HG03432 (cell line): ENCODE data around the gene CEP85L.

Source experiments
- ATAC-seq: cut with Tn5 transposase; IDR thresholded peaks from one replicate; pipeline ENCODE4 v1.9.1; 2021; ENCODE audit warnings: mild to moderate bottlenecking, moderate library complexity; ENCODE audit not compliant: unreplicated experiment

CEP85L gene

GRCh38 chr6:118546164-118546879 is 105.1 kb downstream of the CEP85L start:
- no peak for ATAC-seq

DNA sequence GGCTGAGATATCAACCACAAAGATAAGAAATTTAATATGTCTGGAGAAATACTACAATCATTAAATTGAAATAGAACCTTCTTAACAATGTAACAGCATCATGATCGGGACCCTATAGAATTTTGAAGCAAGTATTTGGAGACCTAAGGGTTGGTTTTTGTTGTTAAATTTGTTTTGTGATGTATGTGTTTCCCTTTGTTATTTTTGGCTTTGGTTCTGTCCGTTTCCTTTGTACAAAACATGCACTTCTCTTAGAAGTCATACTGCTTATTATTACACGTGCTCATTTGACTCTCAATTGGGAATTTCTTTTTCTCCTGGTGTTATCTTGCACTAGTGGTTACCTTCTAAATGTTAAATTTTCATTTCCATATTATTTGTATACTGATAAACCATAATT is 107.3 kb downstream of the CEP85L start:
- ATAC-seq: no peak

DNA sequence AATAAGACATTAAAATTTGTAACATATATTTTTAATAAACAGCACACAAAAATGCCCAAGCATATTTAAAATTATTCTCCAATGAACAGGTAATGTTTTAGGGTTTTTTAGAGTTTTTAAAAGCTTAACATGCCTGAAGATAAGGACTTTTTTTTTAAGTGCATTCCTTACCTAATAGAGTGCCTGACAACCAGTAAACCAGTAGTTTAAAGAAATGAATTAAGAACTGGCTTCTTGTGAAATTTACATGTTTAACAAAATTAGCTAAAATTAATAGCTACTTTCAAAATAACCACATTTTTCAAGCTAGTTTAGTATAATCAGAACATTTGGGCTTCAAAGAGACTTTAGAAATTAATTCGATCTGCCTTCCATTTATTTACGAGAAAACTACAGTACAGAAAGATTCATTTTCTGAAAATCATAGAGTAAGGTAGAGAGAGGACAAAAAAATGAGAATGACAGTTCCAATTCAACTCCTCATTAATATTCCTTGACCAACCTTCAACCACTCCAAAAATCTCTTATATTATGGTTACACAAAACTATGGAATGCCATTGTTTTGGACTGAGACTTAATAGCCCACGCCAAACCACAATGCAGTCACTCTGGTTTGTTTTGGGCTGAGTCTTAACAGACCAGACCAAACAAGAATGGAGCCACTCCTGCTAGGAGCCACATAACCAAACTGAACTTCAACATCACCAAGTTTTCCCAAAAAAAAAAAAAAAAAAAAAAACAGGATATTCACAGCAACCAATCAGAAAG is 109.0 kb downstream of the CEP85L start:
- ATAC-seq: no peak

DNA sequence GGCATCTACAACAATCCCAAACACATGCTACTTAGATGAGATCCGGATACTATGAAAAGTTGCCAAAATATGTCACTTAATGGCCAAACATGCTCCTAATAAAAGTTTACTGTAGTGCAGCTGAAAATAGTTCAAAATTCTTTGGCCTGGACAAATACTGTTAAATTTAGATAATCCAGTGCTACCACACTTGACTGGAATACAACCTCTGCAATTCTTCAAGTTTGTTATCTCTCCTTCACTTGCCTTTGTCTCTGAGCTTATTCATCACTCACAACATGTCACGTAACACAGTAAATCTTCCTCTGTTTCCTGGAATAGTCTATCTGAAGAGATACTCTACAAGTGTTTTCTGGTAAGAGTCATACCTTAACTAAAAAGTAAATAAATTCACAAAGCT is 113.8 kb downstream of the CEP85L start:
- no peak for ATAC-seq

GRCh38 chr6:118536478-118536877 is 114.9 kb downstream of the CEP85L start:
- ATAC-seq: no peak

GRCh38 chr6:118535176-118535844 is 116.1 kb downstream of the CEP85L start:
- no peak for ATAC-seq

- ATAC-seq: no peak
Measured at GRCh38 chr6:118530942-118531341, 120.4 kb downstream of the CEP85L start.

- ATAC-seq: no peak
Measured at GRCh38 chr6:118529756-118530155, 121.6 kb downstream of the CEP85L start.

- ATAC-seq: no peak
Measured at GRCh38 chr6:118528129-118528528, 123.3 kb downstream of the CEP85L start.

DNA sequence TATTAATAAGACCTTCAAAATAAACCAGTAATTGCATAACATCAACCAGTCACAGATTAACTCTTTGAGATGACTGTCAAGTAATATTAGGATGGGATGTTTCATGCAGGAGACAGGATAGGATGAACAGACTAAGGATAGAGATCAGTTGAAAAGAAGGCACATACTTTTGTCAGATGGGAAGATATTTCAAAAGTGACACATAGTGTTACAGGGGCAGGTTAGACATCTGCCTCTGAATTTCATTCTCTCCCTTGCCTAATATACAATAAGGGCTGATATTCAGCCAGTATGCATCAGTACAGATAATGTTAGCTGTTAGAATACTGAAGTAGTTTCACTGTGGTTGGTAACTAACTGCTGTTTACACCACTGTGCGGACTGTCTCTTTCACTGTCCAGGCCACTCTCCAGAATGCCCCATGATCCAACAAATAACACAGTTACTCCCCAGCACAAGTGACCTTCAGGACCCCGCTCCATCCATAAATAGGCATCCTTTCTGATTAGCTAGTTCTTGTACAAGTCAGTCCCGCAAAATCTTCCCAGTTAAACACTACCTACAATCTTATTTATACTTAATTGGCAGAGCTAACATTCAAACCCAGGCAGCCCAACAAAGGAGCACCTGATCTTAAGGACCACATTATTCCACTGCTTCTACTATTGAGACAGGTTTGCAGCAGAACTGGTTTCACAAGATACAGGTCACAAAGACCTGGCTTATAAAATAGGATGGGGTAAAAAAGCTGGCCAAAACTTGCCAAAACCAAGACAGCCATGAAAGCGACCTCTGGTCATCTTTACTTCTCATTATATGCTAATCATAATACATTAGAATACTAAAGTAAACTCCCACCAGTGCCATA is 125.2 kb downstream of the CEP85L start:
- no peak for ATAC-seq

GRCh38 chr6:118524686-118525085 is 126.7 kb downstream of the CEP85L start:
- ATAC-seq: no peak

GRCh38 chr6:118523216-118523615 is 128.2 kb downstream of the CEP85L start:
- ATAC-seq: no peak

- no peak for ATAC-seq
Measured at GRCh38 chr6:118522422-118522821, 129.0 kb downstream of the CEP85L start.

GRCh38 chr6:118514689-118515088 is 136.7 kb downstream of the CEP85L start:
- ATAC-seq: no peak

GRCh38 chr6:118511930-118512715 is 139.3 kb downstream of the CEP85L start:
- no peak for ATAC-seq

DNA sequence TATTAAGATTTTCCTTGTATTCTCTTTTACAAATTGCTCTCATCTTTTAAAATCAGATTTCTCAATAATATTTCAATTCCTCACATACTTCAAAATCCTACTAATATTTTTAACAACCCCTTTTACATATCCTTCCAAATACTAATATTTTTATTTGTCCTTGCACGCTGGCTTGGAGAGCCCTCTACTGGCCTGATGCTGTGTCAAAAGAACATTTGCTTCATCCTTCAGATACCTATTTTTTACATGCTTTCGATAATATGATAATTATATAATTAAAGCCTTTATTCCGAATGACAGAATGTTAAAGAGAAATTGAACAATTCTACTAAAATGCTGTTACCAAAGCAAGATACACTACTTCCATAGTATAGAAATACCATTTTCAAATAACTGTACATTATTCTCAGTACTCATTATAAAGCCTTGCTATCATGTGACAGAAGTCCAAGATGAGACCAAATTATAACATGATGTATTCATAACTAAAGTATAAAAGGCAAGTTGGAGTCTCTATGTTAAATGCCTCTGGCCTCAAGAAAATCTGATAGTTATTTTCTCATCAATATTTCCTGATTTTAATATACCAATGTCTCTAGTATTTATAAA is 142.3 kb downstream of the CEP85L start:
- ATAC-seq: no peak

- ATAC-seq: no peak
Measured at GRCh38 chr6:118507636-118508035, 143.8 kb downstream of the CEP85L start.

- ATAC-seq: no peak
Measured at GRCh38 chr6:118506071-118506638, 145.2 kb downstream of the CEP85L start.

- ATAC-seq: no peak
Measured at GRCh38 chr6:118505656-118506055, 145.7 kb downstream of the CEP85L start.
